ENCODE data around the gene CUL4B.
"Not testable (repeated sequence)": the region's sequence is repeated elsewhere in the genome, so short reads cannot be mapped to it uniquely, and the experiment has no call there.

CUL4B gene

GRCh38 chrX:120486786-120487185 is 74.0 kb downstream of the CUL4B start:
- FAIRE-seq (no peak), DNase-seq (ENCODE audit: insufficient read length, low spot score) (no peak)
- no peak for TF ChIP-seq CTCF (IDR thresholded peaks at IDR 0.05; ENCODE audit: insufficient read depth, missing control alignments)

- FAIRE-seq (no peak), DNase-seq (ENCODE audit: insufficient read length, low spot score) (no peak)
- peak; percentile 41 for TF ChIP-seq CTCF (IDR thresholded peaks at IDR 0.05; ENCODE audit: insufficient read depth, missing control alignments)
These were observed 74.9 kb downstream of the CUL4B start for GRCh38 chrX:120485638-120486520.

- FAIRE-seq, result no peak
- no peak for TF ChIP-seq CTCF (IDR thresholded peaks at IDR 0.05; ENCODE audit: insufficient read depth, missing control alignments)
- DNase-seq (ENCODE audit: insufficient read length, low spot score), result no peak
These were observed 75.5 kb downstream of the CUL4B start for GRCh38 chrX:120485315-120485637.

- FAIRE-seq (no peak), DNase-seq (ENCODE audit: insufficient read length, low spot score) (no peak)
- no peak for TF ChIP-seq CTCF (IDR thresholded peaks at IDR 0.05; ENCODE audit: insufficient read depth, missing control alignments)
These were observed 83.3 kb downstream of the CUL4B start for GRCh38 chrX:120477453-120477852.

- no peak for DNase-seq (ENCODE audit: insufficient read length, low spot score)
- no peak for FAIRE-seq
- TF ChIP-seq CTCF (IDR thresholded peaks at IDR 0.05; ENCODE audit: insufficient read depth, missing control alignments), result no peak
These were observed 84.0 kb downstream of the CUL4B start for GRCh38 chrX:120476714-120477113.

- DNase-seq (ENCODE audit: insufficient read length, low spot score); FAIRE-seq: not testable (repeated sequence)
- TF ChIP-seq CTCF (IDR thresholded peaks at IDR 0.05; ENCODE audit: insufficient read depth, missing control alignments), result peak; percentile 50
These were observed 85.3 kb downstream of the CUL4B start for GRCh38 chrX:120475447-120475846.

All from D721Med (cell line).